Measurements from ENCODE around the gene ICA1. TPM values are rescaled to one million over a fixed set of nuclear protein-coding genes. Genes with fewer than 3 reads are reported as not detected.

The ICA1 gene
- total RNA-seq, 2 experiments from 2014 or later, result 0.62 to 0.96 TPM

DNA sequence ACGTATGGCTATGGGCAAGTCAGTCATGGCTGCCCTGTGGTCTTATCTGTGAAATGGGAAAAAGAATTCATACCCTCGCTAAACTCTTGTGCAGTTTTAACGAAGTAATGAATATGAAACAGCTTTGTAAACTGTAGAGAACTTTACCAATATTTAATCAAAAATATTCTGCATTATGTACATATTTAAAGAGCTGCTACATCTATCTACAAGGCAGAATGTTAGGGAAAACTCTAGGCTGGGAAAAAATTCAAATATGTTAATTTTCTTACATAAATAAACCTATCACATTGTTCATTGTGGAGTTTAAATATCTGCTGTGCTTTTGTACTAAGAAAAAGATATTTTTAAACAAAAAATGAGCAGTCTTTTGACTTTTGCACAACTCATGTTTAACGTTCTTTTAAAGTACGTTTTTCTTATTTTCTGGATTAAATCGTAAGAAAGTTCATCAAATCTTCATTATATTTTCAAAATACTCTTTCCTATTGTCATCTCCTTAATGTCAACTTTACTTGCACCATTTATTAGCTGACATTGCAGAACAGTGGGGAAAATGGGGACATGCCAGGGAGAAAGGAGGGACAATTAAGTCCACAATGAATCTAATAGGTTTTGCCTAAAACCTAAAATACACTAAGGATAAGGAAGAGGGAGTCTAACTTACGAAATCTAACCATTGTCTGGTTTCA lies 57.5 kb downstream of the ICA1 start:
- H3K9me3 Mint-ChIP-seq, result peaks cover 1% of the 10 kb centered on the region

GRCh38 chr7:8201846-8202441 lies 60.0 kb downstream of the ICA1 start:
- H3K36me3 Mint-ChIP-seq, result no peaks in the 10 kb centered on the region
- peaks cover 13% of the 10 kb centered on the region for H3K4me1 Mint-ChIP-seq
- H3K9me3 Mint-ChIP-seq, result peaks cover 1% of the 10 kb centered on the region
- peaks cover 23% of the 10 kb centered on the region for H3K27me3 Mint-ChIP-seq
- H3K4me3 Mint-ChIP-seq, result no peak overlapping the region
- DNase-seq, result no peak
- no peak overlapping the region for H3K27ac Mint-ChIP-seq

More for the DNA sequence above, 57.5 kb downstream of the ICA1 start:
- Mint-ChIP-seq H3K4me1 (no peaks in the 10 kb centered on the region), H3K4me3 (no peak overlapping the region), H3K27me3 (peaks cover 18% of the 10 kb centered on the region), H3K36me3 (no peaks in the 10 kb centered on the region), H3K27ac (no peak overlapping the region)
- no peak for DNase-seq

- no peak overlapping the region for H3K4me3 Mint-ChIP-seq
- peaks cover 19% of the 10 kb centered on the region for H3K27me3 Mint-ChIP-seq
- H3K36me3 Mint-ChIP-seq, result no peaks in the 10 kb centered on the region
- DNase-seq, result no peak
- H3K4me1 Mint-ChIP-seq, result peaks cover 15% of the 10 kb centered on the region
- no peak overlapping the region for H3K27ac Mint-ChIP-seq
- peaks cover 1% of the 10 kb centered on the region for H3K9me3 Mint-ChIP-seq
These were observed 61.2 kb downstream of the ICA1 start for GRCh38 chr7:8200717-8201116.

DNA sequence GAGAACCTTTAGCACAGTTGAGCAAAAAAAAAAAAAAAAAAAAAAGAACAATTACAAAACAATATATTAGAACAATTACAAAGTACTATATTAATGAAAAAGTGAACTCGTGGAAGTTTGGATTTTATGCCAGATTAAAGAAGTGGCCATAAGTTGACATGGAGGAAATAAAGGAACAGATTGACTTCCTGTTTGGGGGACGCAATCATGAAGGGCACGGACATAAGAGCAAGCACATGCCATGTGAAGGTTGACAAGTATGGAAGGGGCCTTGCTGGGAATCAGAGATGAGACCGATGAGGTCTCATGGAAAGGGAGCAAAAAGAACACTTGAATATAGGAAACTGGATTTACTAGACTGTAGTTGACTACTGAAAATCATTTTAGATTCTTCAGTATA lies 61.7 kb downstream of the ICA1 start:
- no peaks in the 10 kb centered on the region for H3K36me3 Mint-ChIP-seq
- H3K4me1 Mint-ChIP-seq, result peaks cover 15% of the 10 kb centered on the region
- peaks cover 19% of the 10 kb centered on the region for H3K27me3 Mint-ChIP-seq
- no peak for DNase-seq
- peaks cover 1% of the 10 kb centered on the region for H3K9me3 Mint-ChIP-seq
- H3K27ac Mint-ChIP-seq, result no peak overlapping the region
- H3K4me3 Mint-ChIP-seq, result no peak overlapping the region

- peak overlapping the region; percentile 13 for H3K27ac Mint-ChIP-seq
These were observed 63.8 kb downstream of the ICA1 start for GRCh38 chr7:8197994-8198698.

GRCh38 chr7:8192897-8193296 lies 69.1 kb downstream of the ICA1 start:
- Mint-ChIP-seq H3K9me3 (no peaks in the 10 kb centered on the region), H3K36me3 (no peaks in the 10 kb centered on the region), H3K4me1 (peaks cover 10% of the 10 kb centered on the region), H3K27me3 (no peaks in the 10 kb centered on the region), H3K4me3 (no peak overlapping the region), H3K27ac (no peak overlapping the region)
- DNase-seq, result no peak

More at GRCh38 chr7:8197994-8198698, 63.8 kb downstream of the ICA1 start:
- peaks cover 15% of the 10 kb centered on the region for H3K4me1 Mint-ChIP-seq
- H3K9me3 Mint-ChIP-seq, result peaks cover 1% of the 10 kb centered on the region
- no peaks in the 10 kb centered on the region for H3K36me3 Mint-ChIP-seq
- peaks cover 19% of the 10 kb centered on the region for H3K27me3 Mint-ChIP-seq
- H3K4me3 Mint-ChIP-seq, result no peak overlapping the region
- peak; percentile 62 for DNase-seq

- Mint-ChIP-seq H3K27ac (no peak overlapping the region), H3K27me3 (no peaks in the 10 kb centered on the region), H3K4me3 (no peak overlapping the region), H3K36me3 (no peaks in the 10 kb centered on the region), H3K9me3 (no peaks in the 10 kb centered on the region), H3K4me1 (peaks cover 13% of the 10 kb centered on the region)
- peak; percentile 27 for DNase-seq
These were observed 71.7 kb downstream of the ICA1 start for GRCh38 chr7:8190119-8190895.

- H3K27me3 Mint-ChIP-seq, result no peaks in the 10 kb centered on the region
- no peaks in the 10 kb centered on the region for H3K36me3 Mint-ChIP-seq
These were observed 72.3 kb downstream of the ICA1 start for GRCh38 chr7:8189625-8190024.

DNA sequence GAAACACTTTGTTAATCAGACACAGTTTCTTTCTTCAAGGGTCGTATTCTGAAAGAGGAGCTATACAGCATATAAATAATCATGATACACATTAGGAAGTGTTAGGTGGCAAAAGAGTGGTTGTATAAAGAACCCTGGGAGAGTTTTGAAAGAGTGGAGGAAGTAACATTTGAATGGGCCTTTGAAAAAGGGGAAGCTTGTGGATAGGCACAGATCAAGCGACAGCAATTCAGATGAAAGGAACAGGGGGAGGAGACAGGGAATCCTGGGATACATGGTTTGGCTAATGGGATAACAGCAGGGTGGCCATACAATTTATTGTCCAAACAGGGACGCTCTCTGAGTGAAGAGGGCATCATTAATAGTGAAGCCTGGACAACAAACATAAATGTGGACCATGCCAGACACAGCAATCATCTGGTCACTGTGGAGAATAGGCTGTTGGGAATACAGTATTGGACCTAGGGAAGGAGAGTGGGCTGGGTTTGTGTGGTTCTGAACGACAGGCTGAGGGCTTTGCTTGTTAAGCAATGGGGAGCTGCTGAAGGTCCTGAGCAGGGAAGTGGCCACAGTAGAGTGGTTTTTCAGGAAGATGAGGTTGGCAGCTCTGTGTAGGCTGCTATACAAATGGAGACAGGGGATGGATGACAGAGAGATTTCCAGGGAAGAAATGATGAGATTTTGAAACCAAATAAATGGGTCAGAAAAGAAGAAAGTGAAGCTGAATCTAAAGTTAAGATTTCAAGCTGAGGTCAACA lies 75.9 kb downstream of the ICA1 start:
- Mint-ChIP-seq H3K27ac (no peak overlapping the region), H3K36me3 (no peaks in the 10 kb centered on the region), H3K9me3 (no peaks in the 10 kb centered on the region), H3K4me3 (no peak overlapping the region), H3K4me1 (peaks cover 14% of the 10 kb centered on the region), H3K27me3 (no peaks in the 10 kb centered on the region)
- DNase-seq, result no peak

More at GRCh38 chr7:8189625-8190024, 72.3 kb downstream of the ICA1 start:
- H3K9me3 Mint-ChIP-seq, result no peaks in the 10 kb centered on the region
- no peak overlapping the region for H3K4me3 Mint-ChIP-seq
- H3K4me1 Mint-ChIP-seq, result peaks cover 13% of the 10 kb centered on the region
- DNase-seq, result no peak
- H3K27ac Mint-ChIP-seq, result no peak overlapping the region

- Mint-ChIP-seq H3K27ac (no peak overlapping the region), H3K4me3 (no peak overlapping the region), H3K4me1 (peaks cover 9% of the 10 kb centered on the region), H3K36me3 (no peaks in the 10 kb centered on the region), H3K27me3 (no peaks in the 10 kb centered on the region), H3K9me3 (no peaks in the 10 kb centered on the region)
- DNase-seq, result no peak
These were observed 77.7 kb downstream of the ICA1 start for GRCh38 chr7:8184221-8184620.

- no peak for DNase-seq
- Mint-ChIP-seq H3K27ac (no peak overlapping the region), H3K36me3 (peaks cover 4% of the 10 kb centered on the region), H3K9me3 (peaks cover 2% of the 10 kb centered on the region), H3K27me3 (no peaks in the 10 kb centered on the region), H3K4me3 (no peak overlapping the region), H3K4me1 (peaks cover 42% of the 10 kb centered on the region)
These were observed 82.5 kb downstream of the ICA1 start for GRCh38 chr7:8179486-8179885.

GRCh38 chr7:8178353-8178752 lies 83.6 kb downstream of the ICA1 start:
- Mint-ChIP-seq H3K27me3 (no peaks in the 10 kb centered on the region), H3K4me3 (no peak overlapping the region), H3K9me3 (peaks cover 2% of the 10 kb centered on the region), H3K27ac (peak overlapping the region; percentile 66), H3K4me1 (peaks cover 42% of the 10 kb centered on the region), H3K36me3 (peaks cover 4% of the 10 kb centered on the region)
- DNase-seq, result no peak

GRCh38 chr7:8177109-8177933 lies 84.6 kb downstream of the ICA1 start:
- Mint-ChIP-seq H3K27ac (peak overlapping the region; percentile 95), H3K4me3 (peak overlapping the region; percentile 73), H3K36me3 (peaks cover 4% of the 10 kb centered on the region), H3K9me3 (peaks cover 2% of the 10 kb centered on the region), H3K4me1 (peaks cover 42% of the 10 kb centered on the region), H3K27me3 (no peaks in the 10 kb centered on the region)
- DNase-seq, result no peak
